Fibroblast of lung (primary cell): Measurements from ENCODE around the gene WDR27. TPM values are rescaled to one million over a fixed set of nuclear protein-coding genes. Genes with fewer than 3 reads are reported as not detected.

ENCODE experiments used
- DNase-seq, 2 donors: peaks; one replicate each; pipeline versions ENCODE4 v3.0.0 to v3.0.0-alpha.2; 2010; ENCODE audit warnings: low read depth in 2 of 2
- H2AFZ ChIP-seq: 2 replicates; pipeline ENCODE4 v1.5.1; 2012; ENCODE audit warnings: low read length, control low read depth, inconsistent platforms
- H3K27ac ChIP-seq: 2 replicates; pipeline ENCODE4 v1.5.1; 2011; ENCODE audit warnings: low read length, control low read depth; ENCODE audit not compliant: insufficient read depth
- H3K27me3 ChIP-seq: 2 replicates; pipeline ENCODE4 v1.5.1; 2011; ENCODE audit warnings: mild to moderate bottlenecking, low read length; ENCODE audit not compliant: control insufficient read depth, insufficient read depth
- H3K36me3 ChIP-seq: 2 replicates; pipeline ENCODE4 v1.5.1; 2011; ENCODE audit warnings: low read length; ENCODE audit not compliant: control insufficient read depth, insufficient read depth
- H3K4me1 ChIP-seq: 2 replicates; pipeline ENCODE4 v1.5.1; 2011; ENCODE audit warnings: low read length; ENCODE audit not compliant: control insufficient read depth, insufficient read depth; ENCODE audit errors: extremely low read depth
- H3K4me2 ChIP-seq: 2 replicates; pipeline ENCODE4 v1.5.1; 2011; ENCODE audit warnings: low read length, control low read depth; ENCODE audit not compliant: insufficient read depth; ENCODE audit errors: extremely low read depth
- H3K4me3 ChIP-seq, 4 experiments: fragments of 200-600 bp in 1 of 4; sonication (generic) in 1 of 4; replicated peaks in 1 of 4; 2 replicates each; pipeline ENCODE4 v1.5.1; 2011 to 2016; ENCODE audit warnings: low read length in 4 of 4, low read depth in 3 of 4, mild to moderate bottlenecking in 3 of 4, control low read depth in 2 of 4, inconsistent platforms in 1 of 4, mixed read lengths in 1 of 4; ENCODE audit not compliant: insufficient read depth in 1 of 4; ENCODE audit errors: control extremely low read depth in 1 of 4
- H3K79me2 ChIP-seq: 2 replicates; pipeline ENCODE4 v1.5.1; 2012; ENCODE audit warnings: mild to moderate bottlenecking, low read length, inconsistent platforms; ENCODE audit not compliant: control insufficient read depth, insufficient read depth
- H3K9ac ChIP-seq: 2 replicates; pipeline ENCODE4 v1.5.1; 2011; ENCODE audit warnings: mild to moderate bottlenecking, low read length, control low read depth; ENCODE audit not compliant: insufficient read depth
- H3K9me3 ChIP-seq: 2 replicates; pipeline ENCODE4 v1.5.1; 2012; ENCODE audit warnings: low read depth, low read length; ENCODE audit not compliant: control insufficient read depth, insufficient read depth
- H4K20me1 ChIP-seq: 2 replicates; pipeline ENCODE4 v1.5.1; 2011; ENCODE audit warnings: low read length; ENCODE audit not compliant: control insufficient read depth, insufficient read depth; ENCODE audit errors: extremely low read depth
- EZH2 ChIP-seq: IDR thresholded peaks from 2 replicates; pipeline ENCODE4 v1.5.1; 2012; ENCODE audit warnings: low read length, control low read depth, mild to moderate bottlenecking; ENCODE audit errors: missing control alignments
- polyA plus RNA-seq, 2 donors: library from polyadenylated mRNA; depleted of rRNA in 1 of 2; stranded (reverse) in 1 of 2; unstranded in 1 of 2; fragments of >200 nt; gene quantifications; 2 replicates each; pipeline ENCODE4 v1.2.1, GENCODE V29; 2011 to 2012; ENCODE audit warnings: missing spikeins in 1 of 2
- total RNA-seq: library from RNA; depleted of rRNA; stranded (reverse); fragments of >200 nt; gene quantifications from 2 replicates; pipeline ENCODE4 v1.2.1, GENCODE V29; 2014
- TF ChIP-seq, protein P1 (sequence below), 2 donors: IDR thresholded peaks in 1 of 2; conservative IDR thresholded peaks in 1 of 2; 1 replicate in 1 of 2; 2 replicates in 1 of 2; pipeline ENCODE4 v1.5.1; 2011 to 2012; ENCODE audit warnings: low read length in 2 of 2, control low read depth in 1 of 2, inconsistent platforms in 1 of 2, low read depth in 1 of 2, mild to moderate bottlenecking in 1 of 2

WDR27 gene
- total and polyA plus RNA-seq, 2 donors (not counting 1 experiment from before 2014, with no cell fraction given), result 8.8 to 23.3 TPM

DNA sequence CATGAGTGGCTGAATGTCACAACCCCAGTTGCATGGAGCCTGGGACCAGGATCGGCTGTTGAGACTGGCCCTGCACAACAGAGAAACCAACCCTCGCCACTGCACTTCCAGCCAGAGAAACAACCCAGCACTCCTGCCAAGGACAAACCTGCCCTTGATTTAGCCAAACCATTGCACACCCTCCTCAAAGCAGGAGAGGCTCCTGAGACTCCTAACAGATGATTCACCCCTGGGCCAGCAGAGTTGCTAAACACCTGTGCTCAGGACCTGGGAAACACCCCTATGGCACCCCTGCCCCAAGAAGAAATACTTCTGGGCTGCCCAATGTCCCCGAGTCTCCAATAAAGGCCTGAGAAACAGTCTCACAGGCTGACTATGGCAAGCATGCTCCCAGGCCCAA, 17.8 kb downstream of the WDR27 start:
- no peak overlapping the region for H3K9ac ChIP-seq
- H3K4me1 ChIP-seq, result no peaks in the 10 kb centered on the region
- H3K27ac ChIP-seq, result no peak overlapping the region
- no peak overlapping the region for H3K4me2 ChIP-seq
- no peaks in the 10 kb centered on the region for H3K79me2 ChIP-seq
- no peaks in the 10 kb centered on the region for H3K9me3 ChIP-seq
- no peaks in the 10 kb centered on the region for H3K36me3 ChIP-seq
- no peak for DNase-seq
- no peak overlapping the region for H2AFZ ChIP-seq
- H4K20me1 ChIP-seq, result no peaks in the 10 kb centered on the region
- H3K4me3 ChIP-seq, result no peak overlapping the region
- no peaks in the 10 kb centered on the region for H3K27me3 ChIP-seq
- no peak for TF ChIP-seq EZH2
- TF ChIP-seq, protein P1, sequence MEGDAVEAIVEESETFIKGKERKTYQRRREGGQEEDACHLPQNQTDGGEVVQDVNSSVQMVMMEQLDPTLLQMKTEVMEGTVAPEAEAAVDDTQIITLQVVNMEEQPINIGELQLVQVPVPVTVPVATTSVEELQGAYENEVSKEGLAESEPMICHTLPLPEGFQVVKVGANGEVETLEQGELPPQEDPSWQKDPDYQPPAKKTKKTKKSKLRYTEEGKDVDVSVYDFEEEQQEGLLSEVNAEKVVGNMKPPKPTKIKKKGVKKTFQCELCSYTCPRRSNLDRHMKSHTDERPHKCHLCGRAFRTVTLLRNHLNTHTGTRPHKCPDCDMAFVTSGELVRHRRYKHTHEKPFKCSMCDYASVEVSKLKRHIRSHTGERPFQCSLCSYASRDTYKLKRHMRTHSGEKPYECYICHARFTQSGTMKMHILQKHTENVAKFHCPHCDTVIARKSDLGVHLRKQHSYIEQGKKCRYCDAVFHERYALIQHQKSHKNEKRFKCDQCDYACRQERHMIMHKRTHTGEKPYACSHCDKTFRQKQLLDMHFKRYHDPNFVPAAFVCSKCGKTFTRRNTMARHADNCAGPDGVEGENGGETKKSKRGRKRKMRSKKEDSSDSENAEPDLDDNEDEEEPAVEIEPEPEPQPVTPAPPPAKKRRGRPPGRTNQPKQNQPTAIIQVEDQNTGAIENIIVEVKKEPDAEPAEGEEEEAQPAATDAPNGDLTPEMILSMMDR (conservative IDR thresholded peaks at IDR 0.05 in 1 of 2, IDR thresholded peaks at IDR 0.05 in 1 of 2; ENCODE audit: low read depth in 1 of 2, low read length in 2 of 2), result no peak

DNA sequence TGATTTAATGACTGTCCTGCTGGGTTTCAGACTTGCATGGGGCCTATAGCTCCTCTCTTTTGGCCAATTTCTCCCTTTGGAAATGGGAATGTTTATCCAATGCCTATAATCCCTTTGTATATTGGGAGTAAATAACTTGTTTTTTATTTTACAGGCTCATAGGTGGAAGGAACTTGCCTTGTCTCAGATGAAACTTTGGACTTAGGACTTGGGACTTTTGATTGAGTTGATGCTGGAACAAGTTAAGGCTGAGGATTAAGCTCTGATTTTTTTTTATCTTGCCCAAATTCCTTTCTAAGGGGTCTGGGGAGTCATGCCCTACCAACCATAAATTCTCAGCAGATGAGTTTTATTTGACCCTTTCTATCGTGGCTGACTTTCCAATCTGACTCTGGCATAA, 23.5 kb downstream of the WDR27 start:
- Histone ChIP-seq H3K79me2 (no peaks in the 10 kb centered on the region), H4K20me1 (no peaks in the 10 kb centered on the region), H3K27ac (no peak overlapping the region), H3K4me1 (no peaks in the 10 kb centered on the region), H2AFZ (no peak overlapping the region), H3K27me3 (no peaks in the 10 kb centered on the region), H3K9me3 (no peaks in the 10 kb centered on the region), H3K4me3 (no peak overlapping the region), H3K36me3 (no peaks in the 10 kb centered on the region), H3K9ac (no peak overlapping the region), H3K4me2 (no peak overlapping the region)
- TF ChIP-seq, protein P1 (conservative IDR thresholded peaks at IDR 0.05 in 1 of 2, IDR thresholded peaks at IDR 0.05 in 1 of 2; ENCODE audit: low read depth in 1 of 2, low read length in 2 of 2), result no peak
- TF ChIP-seq EZH2, result no peak
- DNase-seq, result no peak

DNA sequence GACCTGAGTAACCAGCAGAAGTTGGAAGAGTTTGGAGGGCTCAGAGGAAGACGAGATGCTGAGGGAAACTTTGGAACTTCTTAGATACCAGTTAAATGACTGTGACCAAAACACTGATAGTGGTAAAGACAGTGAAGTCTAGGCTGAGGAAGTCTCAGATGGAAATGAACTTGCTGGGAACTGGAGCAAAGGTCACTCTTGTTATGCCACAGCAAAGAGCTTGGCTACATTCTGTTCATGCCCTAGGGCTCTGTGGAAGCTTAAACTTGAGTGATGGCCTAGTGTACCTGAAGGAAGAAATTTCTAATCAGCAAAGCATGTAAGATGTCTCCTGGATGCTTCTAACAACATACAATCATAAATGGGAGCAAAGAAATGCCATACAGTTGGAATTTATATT, 24.7 kb downstream of the WDR27 start:
- Histone ChIP-seq H3K27ac (no peak overlapping the region), H3K27me3 (no peaks in the 10 kb centered on the region), H3K79me2 (no peaks in the 10 kb centered on the region), H3K4me2 (no peak overlapping the region), H3K9me3 (no peaks in the 10 kb centered on the region), H4K20me1 (no peaks in the 10 kb centered on the region), H2AFZ (no peak overlapping the region), H3K4me1 (no peaks in the 10 kb centered on the region), H3K9ac (no peak overlapping the region), H3K36me3 (no peaks in the 10 kb centered on the region), H3K4me3 (no peak overlapping the region)
- DNase-seq, result no peak
- TF ChIP-seq EZH2, result no peak
- TF ChIP-seq, protein P1 (conservative IDR thresholded peaks at IDR 0.05 in 1 of 2, IDR thresholded peaks at IDR 0.05 in 1 of 2; ENCODE audit: low read depth in 1 of 2, low read length in 2 of 2), result no peak
